Brain pericyte (primary cell): ENCODE data around the gene KMT2E.
A peak's percentile ranks its signal among the peaks of the same experiment; 100 is the strongest.

Experiments
- DNase-seq: peaks from one replicate; pipeline ENCODE4 v3.0.0-alpha.2; 2012; ENCODE audit warnings: low read depth, low spot score

The KMT2E gene

GRCh38 chr7:105009667-105010503 lies 4.1 kb upstream of the KMT2E start:
- no peak for DNase-seq

- DNase-seq = no peak
Observed at GRCh38 chr7:105010504-105011130, 3.4 kb upstream of the KMT2E start.

DNA sequence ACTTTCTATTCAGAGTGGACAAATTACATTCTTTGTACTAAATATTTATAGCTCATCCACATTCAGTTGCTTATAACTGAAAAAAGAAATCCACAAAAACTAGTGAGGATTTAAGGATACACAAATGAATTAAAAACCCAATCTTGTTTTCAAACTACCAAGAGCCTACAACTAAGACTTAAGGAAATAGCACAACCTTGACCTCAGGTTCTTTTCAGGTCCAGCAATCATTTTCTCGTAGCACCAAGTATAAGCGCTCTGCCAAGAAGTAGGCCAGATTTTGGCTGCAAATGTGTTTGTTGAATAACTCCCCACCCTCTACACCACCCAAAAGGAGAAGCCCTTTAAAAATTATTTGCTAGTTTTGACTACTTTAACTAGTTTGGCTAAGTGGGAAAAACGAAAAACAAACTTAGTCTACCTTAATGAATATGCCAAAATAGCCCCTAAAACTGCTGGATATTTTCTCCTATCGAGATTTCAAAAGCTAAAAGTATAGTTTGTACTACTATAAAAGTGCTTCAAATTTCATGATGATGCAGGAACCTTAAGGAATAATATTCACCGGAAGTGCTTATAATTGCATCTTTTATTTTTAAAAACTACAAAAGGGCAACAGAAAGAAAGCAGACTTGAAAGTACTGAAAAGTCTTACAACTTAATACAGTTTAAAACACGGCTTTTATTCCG lies 2.7 kb upstream of the KMT2E start:
- DNase-seq = no peak

DNA sequence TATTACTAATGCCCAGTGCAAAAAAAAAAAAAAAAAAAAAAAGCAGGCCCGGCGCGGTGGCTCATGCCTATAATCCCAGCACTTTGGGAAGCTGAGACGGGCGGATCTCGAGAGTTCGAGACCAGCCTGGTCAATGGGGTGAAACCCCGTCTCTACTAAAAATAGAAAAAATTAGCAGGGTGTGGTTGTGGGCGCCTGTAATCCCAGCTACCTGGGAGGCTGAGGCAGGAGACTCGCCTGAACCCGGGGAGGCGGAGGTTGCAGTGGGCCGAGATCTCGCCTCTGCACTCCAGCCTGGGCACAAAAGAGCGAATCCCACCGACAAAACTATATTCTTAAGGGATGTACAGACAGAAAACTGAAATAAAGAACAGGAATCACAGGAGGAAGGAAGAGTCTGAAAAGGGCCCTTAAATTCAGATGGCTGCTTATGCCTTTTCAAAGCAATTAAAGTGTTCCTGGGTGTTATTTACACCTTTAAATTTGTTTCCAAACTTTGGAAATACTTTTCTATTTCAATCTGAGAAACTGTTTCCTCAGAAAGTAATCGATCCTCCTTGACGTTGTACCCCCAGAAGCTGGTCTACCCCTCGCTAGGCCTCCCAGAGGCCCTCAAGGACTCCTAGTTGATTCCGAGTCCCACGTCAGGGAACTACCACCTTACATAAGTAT lies 2.0 kb upstream of the KMT2E start:
- DNase-seq = no peak

DNA sequence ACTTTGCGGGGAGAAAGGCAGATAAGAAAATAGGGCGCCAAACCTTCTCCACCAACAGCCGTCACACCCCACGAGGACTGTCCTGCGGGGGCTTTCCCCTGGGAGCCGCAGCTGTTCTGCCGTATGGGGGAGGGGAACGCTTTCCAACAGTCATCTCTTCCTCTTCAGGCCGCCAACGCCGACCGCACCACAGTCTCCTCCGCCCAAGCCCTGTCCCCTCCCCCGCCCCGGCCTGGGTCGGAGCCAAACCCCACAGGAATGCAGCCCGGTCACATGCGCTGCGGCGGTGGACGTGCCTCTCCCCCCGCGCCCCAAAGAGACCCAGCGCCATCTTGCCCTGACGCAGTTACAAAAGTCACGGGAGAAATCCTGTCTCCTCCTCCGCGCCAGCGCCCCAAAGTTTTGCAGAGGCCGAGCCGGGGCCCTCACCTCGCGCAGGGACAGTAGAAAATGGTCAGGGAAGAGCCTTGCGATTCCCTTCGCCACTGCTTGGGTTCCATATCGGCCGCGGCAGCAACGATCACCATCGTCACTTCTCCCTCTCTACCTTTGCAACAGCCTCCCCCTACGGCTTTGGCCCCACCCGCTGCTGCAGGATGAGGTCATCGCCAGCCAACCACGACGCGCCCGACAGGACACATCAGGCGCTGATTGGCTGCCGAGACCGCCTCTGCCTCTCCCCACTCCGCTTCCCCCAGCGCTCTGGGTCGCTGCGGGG lies 1.3 kb upstream of the KMT2E start:
- DNase-seq = peak; percentile 95

- DNase-seq = peak; percentile 81
Observed at GRCh38 chr7:105013221-105013815, 687 bp upstream of the KMT2E start.

- DNase-seq = no peak
Observed at GRCh38 chr7:105014693-105015389, 836 bp downstream of the KMT2E start.

GRCh38 chr7:105015390-105015965 lies 1.5 kb downstream of the KMT2E start:
- no peak for DNase-seq

GRCh38 chr7:105016068-105016708 lies 2.2 kb downstream of the KMT2E start:
- no peak for DNase-seq

- DNase-seq = no peak
Observed at GRCh38 chr7:105016709-105017656, 3.0 kb downstream of the KMT2E start.

DNA sequence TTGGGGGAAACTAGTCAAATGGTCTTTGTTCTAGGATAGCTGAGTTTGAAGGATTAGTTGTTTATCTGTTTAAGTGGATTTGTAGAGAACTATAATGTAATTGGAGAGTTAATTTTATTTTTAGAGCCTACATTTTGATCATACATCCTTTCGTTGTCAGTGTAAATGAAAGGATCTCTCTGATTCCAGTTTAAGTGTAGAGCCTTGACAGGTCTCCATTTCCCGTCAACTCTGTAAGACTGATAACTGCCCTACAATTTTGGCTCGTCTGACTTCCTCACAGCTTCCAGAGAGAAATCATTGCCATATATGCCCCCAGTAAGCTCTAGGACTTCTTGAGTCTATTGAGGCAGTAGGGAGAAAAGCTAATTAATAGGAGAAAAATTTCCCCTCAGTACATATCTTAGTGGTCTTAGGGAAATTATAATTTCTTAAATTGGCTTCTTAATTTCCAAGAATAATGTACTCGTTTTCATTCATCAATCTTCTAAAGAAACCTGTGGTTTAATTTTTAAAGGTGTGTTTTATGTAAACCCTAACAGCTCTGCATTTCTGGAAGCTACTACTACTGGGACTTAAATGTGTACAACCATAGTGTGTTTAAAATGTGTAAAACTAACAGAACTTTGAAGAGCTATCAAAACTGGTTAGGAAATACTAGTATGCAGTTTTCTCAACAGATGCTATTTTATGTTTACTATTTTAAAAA lies 3.8 kb downstream of the KMT2E start:
- no peak for DNase-seq

DNA sequence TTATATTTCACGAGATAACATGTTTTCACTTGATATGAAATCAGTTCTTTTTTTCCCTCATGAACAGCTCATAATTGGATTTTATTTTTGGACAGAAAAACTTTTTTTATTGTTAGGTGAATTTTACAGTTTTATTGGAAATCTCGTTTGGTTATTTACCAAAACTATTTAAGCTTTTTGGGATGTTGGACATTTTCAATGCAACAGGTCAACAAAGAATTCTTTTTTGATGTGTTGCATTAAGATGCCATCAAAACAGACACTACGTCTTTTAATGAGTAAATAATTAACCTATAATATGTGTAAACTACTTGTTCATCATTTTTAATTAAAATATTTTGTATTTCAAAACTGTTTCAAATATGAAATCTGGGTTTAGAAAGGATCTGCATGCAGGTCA lies 5.3 kb downstream of the KMT2E start:
- no peak for DNase-seq

- DNase-seq = no peak
Observed at GRCh38 chr7:105020926-105021325, 6.9 kb downstream of the KMT2E start.

GRCh38 chr7:105021352-105021751 lies 7.3 kb downstream of the KMT2E start:
- no peak for DNase-seq

DNA sequence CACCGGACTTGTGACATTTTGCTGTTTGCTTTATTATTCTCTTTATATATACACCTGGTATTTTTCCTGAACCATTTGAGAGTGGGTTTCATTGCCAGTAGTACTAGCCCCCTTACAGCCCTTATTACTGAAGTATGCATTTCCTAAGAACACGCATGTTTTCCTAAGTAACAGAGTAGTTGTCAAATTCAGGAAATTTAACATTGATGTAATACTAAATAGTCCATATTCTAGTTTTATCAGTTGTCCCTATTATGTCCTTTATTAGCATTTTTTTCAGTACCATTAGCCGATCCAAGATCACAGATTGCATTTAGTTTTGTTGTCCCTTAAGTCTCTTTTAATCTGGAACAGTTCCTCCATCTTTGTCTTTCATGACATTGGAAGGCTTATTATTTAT lies 8.0 kb downstream of the KMT2E start:
- no peak for DNase-seq

GRCh38 chr7:105022458-105022857 lies 8.5 kb downstream of the KMT2E start:
- no peak for DNase-seq

DNA sequence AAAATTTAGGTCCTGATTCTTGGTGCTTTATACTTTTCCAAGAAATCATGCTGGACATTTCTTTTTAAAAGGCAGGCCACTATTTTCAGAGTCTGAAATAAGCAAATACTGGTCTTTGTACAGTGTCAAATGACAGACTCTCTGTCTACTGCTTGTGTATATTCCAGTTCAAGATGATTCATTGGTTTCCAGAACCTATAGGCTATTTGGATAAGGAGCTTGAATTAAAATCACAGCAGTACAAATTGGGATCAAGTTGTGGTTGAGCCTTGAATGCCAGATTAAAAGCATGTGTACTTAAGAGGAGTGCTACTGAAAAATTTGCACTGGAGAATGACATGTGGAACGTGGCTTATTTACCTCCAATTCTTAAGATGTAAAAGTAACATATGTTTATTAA lies 10.7 kb downstream of the KMT2E start:
- DNase-seq = no peak

GRCh38 chr7:105026750-105027149 lies 12.7 kb downstream of the KMT2E start:
- DNase-seq = no peak
